SK-N-MC (cell line): ENCODE results near the gene PIGQ.

ENCODE experiments used
- EZH2 ChIP-seq: fragments of 200-600 bp; sonication (generic); IDR thresholded peaks from one replicate; pipeline ENCODE4 v1.6.1; 2017; ENCODE audit warnings: antibody characterized with exemption
- FOXP2 ChIP-seq: optimal IDR thresholded peaks from 2 replicates; pipeline ENCODE3; 2011; ENCODE audit warnings: mild to moderate bottlenecking, moderate library complexity; ENCODE audit not compliant: insufficient read depth; ENCODE audit errors: extremely low read length, control extremely low read depth
- POLR2AphosphoS5 ChIP-seq: IDR thresholded peaks from 2 replicates; pipeline ENCODE4 v1.6.1; 2012; ENCODE audit warnings: mild to moderate bottlenecking, low read depth, low read length, borderline replicate concordance

DNA sequence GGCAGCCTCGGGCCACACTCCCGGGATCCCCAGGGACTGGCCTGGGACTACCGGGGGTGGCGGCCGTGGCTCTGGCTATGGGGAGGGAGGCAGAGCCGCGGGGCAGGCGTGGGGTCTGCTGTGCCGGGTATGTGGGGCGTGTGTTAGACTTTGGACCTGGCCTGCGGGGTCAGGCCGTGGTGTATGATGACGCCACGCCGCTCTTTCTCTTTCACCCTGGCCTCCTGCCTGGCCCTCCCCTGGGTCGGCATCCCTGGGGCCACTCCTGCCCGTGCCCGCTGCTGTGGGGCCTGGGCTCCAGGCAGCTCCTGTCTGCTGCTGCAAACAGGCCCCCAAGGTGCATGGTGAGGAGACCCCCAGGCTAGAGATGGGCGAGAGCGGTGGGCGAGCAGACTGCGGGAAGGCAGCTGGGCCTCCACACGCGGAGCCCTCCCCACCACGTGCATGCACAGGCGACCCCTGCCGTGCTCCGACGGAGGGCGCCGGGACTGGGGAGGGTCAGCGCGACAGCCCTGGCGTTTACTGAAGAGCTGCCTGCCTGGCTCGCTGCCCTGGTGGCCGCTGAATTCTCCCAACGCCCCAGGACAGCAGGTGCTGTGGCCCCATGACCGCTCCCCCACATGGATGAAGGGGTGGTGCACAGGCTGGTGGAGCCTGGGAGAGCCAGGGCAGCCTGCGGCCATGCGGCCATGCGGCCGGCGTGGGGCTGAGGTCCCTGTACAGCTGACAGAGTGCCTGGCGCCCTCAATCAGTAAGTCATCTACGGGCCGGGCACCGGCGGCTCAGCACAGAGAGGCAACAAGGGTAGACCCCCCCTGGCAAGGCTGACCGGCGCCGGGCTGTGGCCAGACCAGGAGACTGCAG lies 26.2 kb upstream of the PIGQ start:
- TF ChIP-seq EZH2 (no peak), POLR2AphosphoS5 (no peak), FOXP2 (no peak)
